Activated CD4-positive, CD25-positive, alpha-beta regulatory T cell treated with anti-CD3 and anti-CD28 coated beads, Interleukin-2, amount 50 U/mL, for 72 hours (primary cell): ENCODE data around the gene GGT7.
A peak's percentile ranks its signal among the peaks of the same experiment; 100 is the strongest.
"Not testable (repeated sequence)": the region's sequence is repeated elsewhere in the genome, so short reads cannot be mapped to it uniquely, and the experiment has no call there.

Experiments
- DNase-seq: peaks from one replicate; pipeline ENCODE4 v3.0.0; 2021

The GGT7 gene, protein sequence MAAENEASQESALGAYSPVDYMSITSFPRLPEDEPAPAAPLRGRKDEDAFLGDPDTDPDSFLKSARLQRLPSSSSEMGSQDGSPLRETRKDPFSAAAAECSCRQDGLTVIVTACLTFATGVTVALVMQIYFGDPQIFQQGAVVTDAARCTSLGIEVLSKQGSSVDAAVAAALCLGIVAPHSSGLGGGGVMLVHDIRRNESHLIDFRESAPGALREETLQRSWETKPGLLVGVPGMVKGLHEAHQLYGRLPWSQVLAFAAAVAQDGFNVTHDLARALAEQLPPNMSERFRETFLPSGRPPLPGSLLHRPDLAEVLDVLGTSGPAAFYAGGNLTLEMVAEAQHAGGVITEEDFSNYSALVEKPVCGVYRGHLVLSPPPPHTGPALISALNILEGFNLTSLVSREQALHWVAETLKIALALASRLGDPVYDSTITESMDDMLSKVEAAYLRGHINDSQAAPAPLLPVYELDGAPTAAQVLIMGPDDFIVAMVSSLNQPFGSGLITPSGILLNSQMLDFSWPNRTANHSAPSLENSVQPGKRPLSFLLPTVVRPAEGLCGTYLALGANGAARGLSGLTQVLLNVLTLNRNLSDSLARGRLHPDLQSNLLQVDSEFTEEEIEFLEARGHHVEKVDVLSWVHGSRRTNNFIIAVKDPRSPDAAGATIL

GRCh38 chr20:34872622-34873224 lies at the start of gene GGT7:
TSS of gene GGT7 (minus strand) at chr20:34872856. CDS start at chr20:34872815, 41 bp downstream.
- DNase-seq, result peak; percentile 86

- DNase-seq, result no peak
Measured at GRCh38 chr20:34921436-34921835, 48.8 kb upstream of the GGT7 start.

DNA sequence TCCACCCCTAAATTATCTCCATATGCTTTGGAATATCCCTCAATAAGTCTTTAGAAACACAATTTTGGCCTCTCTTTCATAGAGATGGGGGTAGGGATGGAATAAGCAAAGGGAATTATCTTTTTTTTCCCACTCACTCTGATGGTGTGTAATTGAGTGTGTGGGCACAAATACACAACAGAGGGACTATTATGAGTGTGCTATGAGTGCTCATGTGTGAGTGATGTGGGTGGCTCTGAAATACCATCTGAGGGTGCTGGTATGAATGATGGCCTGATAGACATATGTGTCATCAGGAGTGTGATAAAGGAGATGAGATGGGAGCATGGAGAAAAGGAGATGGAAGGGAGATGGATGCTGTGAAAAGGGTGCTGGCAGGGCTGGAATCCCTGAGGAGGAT lies 47.4 kb upstream of the GGT7 start:
- DNase-seq, result no peak

GRCh38 chr20:34916774-34917354 lies 44.2 kb upstream of the GGT7 start:
- DNase-seq, result no peak

GRCh38 chr20:34915749-34916455 lies 43.2 kb upstream of the GGT7 start:
- no peak for DNase-seq

DNA sequence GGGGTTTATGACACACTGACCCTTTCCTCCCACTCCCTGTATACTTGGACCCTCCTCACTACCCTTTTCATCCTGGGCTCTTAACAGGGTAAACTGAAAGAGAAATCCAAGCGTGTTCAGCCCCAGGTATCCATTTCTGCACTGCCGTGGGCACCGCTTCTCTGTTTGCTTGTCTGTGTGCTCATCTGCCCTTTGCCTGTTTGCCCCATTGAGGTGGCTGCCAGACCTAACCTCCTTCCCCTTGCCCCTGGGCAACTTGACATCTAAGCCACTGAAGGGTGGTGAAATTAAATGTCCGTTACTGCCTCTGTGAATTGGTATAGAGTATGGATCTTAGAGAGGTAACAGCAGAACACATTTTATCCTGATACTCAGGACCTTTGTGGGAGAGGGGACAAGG lies 42.5 kb upstream of the GGT7 start:
- DNase-seq, result no peak

DNA sequence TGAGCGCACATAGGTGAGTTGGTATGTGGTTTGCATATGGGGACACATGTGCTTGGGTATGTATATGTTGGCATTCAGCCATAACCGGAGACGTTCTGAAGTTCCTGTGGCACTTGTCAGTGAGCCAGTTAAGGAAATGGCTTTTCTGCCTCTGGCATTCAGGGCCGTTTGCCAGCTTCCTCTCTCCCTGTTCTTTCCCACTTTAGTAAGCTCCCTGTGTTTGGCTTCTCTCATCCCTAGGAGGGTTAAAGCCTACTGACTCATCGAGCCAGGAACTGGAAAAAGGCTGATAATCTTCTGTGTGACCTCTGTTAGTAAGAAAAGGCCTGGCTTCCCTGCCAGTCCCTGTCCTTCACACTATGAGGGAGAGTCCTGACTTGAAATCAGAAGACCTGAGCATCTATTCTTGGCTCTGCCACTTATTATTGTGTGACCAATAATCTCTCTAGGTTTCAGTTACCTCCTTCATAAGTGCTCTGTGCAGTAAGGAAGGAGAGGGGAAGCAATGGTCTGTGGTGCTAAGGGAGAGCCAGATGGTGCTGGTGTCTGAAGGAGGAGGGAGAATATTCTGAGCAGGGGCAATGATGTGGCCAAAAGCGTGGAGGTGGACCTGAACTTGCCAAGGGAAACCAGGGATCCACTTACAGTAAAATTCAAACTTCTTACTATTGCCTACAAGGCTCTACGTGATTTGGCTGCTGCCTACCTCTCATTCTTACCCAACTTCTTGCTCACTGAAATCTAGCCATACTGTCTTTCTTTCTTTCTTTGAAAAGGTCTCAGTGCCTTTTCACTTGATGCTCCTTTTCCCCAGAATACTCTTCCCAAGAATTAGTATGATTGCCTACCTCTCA lies 35.2 kb upstream of the GGT7 start:
- no peak for DNase-seq

- DNase-seq, result no peak
Measured at GRCh38 chr20:34904202-34904621, 31.6 kb upstream of the GGT7 start.

GRCh38 chr20:34898731-34899130 lies 26.1 kb upstream of the GGT7 start:
- not testable (repeated sequence) for DNase-seq

- DNase-seq, result not testable (repeated sequence)
Measured at GRCh38 chr20:34898129-34898528, 25.5 kb upstream of the GGT7 start.

- DNase-seq, result no peak
Measured at GRCh38 chr20:34896086-34896621, 23.5 kb upstream of the GGT7 start.

DNA sequence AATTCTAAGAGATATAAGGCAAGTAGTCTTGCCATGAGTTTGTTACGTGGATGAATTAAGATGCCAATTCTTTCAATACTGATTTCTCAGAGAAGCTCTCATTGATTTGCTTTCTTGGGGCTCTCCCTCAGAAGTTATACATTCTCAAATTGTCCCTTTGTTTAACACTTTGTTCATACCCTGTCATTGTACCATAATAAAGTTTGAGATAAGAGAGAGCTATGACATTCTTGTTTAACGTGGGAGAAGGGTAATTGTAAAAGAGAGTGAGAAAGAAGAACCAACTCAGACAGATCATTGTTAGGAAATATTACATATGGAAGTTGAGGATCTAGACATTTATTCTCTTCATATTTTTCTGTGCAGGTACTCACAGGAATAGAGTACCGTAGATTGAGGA lies 22.8 kb upstream of the GGT7 start:
- DNase-seq, result no peak

GRCh38 chr20:34894723-34895122 lies 22.1 kb upstream of the GGT7 start:
- DNase-seq, result no peak

DNA sequence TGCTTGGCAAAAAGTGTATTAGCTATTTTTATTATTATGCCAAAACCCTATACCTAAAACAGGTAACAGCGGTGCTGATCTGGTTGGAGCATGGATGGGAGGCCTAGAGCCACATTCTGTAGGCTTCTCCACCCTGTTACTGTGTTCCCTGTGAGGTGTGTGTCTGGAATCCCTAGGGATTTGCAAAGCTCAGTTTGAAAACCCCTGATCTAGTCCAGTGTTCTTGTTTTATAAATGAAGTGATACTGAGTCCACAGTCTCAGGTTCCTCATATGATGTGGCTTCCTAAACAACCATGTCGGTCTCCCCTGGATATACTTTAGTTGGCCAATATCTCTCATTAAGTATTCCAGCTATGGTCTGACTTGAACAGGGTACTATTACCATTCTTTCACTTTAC lies 20.0 kb upstream of the GGT7 start:
- DNase-seq, result no peak

GRCh38 chr20:34891166-34892062 lies 18.8 kb upstream of the GGT7 start:
- no peak for DNase-seq

DNA sequence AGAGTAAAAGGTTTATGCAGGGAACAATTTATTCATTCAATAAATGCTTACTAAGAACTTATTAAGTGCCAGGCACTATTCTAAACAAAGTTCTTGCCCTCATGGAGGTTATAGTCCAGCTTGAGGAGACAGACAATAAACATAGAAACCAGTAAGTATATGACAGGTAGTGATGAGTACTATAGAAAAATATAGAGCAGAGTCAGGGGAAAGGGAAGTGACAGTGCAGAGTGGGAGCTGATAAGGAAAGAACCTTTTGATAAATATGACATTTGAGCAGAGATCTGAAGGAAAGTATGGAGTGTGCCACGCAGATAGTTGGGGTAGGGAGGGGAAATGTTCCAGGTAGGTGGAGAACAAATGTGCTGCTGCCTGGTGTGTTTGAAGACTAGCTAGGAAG lies 15.8 kb upstream of the GGT7 start:
- no peak for DNase-seq

DNA sequence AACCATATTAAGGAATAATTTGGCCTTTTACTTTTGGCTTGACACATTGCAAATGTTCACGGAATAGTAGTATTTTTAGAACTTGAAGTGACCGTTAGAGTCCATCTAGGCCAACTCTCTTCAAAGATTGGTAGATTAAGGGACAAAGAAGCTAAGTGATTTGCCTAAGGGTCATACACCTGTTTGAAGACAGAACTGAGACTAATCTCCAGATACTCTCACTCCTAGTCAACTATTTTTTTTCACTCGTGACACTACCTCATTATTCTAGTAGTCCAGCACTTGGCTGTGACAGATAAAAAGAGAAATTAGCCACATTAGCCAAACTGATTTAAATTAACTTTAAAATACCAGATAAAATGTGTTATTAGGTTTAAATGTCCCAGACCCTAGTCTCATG lies 14.4 kb upstream of the GGT7 start:
- no peak for DNase-seq

DNA sequence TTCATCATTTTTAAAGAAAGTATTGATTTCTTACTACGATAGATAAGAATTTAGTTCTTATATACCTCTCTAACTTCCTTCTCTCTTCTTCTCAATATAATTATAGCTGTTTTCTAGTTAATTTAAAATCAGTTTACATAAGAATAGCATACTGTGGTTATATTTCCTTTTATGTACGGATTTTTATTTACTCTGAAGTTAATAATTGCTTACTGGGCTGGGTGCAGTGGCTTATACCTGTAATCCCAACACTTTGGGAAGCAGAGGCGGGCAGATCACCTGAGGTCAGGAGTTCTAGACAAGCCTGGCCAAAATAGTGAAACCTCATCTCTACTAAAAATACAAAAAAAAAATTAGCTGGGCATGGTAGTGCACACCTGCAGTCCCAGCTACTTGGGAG lies 13.5 kb upstream of the GGT7 start:
- DNase-seq, result no peak

- no peak for DNase-seq
Measured at GRCh38 chr20:34884260-34884659, 11.6 kb upstream of the GGT7 start.

- DNase-seq, result no peak
Measured at GRCh38 chr20:34883809-34884208, 11.2 kb upstream of the GGT7 start.
